HepG2 (cell line): ENCODE results near the gene RPF1. TPM values are rescaled to one million over a fixed set of nuclear protein-coding genes. Genes with fewer than 3 reads are reported as not detected.

Source experiments
- CBX2 ChIP-seq, 2 experiments: fragments of 200-600 bp in 1 of 2; sonication (generic); formaldehyde crosslinking in 1 of 2; IDR thresholded peaks; 2 replicates each; pipeline versions ENCODE4 v1.7.0 to v1.8.1; 2018 to 2022; ENCODE audit warnings: low read depth in 2 of 2, low read length in 1 of 2, mild to moderate bottlenecking in 1 of 2, missing genetic modification reagents in 1 of 2
- CHCHD3 ChIP-seq: sonication (generic); formaldehyde crosslinking; IDR thresholded peaks from 2 replicates; pipeline ENCODE4 v1.8.0; 2022; ENCODE audit warnings: mild to moderate bottlenecking, missing genetic modification reagents, moderate library complexity
- EEA1 ChIP-seq: sonication (generic); formaldehyde crosslinking; IDR thresholded peaks from 2 replicates; pipeline ENCODE4 v1.5.1; 2020; ENCODE audit warnings: mild to moderate bottlenecking, missing genetic modification reagents, borderline replicate concordance
- ELF1 ChIP-seq: sonication (generic); formaldehyde crosslinking; IDR thresholded peaks from 2 replicates; pipeline ENCODE4 v1.4.0; 2020; ENCODE audit warnings: missing genetic modification reagents
- ELF3 ChIP-seq: IDR thresholded peaks from 2 replicates; pipeline ENCODE4 v1.6.1; 2016; ENCODE audit warnings: missing genetic modification reagents, missing compliant biosample characterization
- ETV5 ChIP-seq: IDR thresholded peaks from 2 replicates; pipeline ENCODE4 v1.6.1; 2018; ENCODE audit warnings: missing biosample characterization, missing genetic modification reagents, inconsistent platforms, borderline replicate concordance
- FOXC1 ChIP-seq: sonication (generic); formaldehyde crosslinking; IDR thresholded peaks from 2 replicates; pipeline ENCODE4 v1.8.0; 2022; ENCODE audit warnings: mild to moderate bottlenecking, missing genetic modification reagents, borderline replicate concordance
- KAT7 ChIP-seq: IDR thresholded peaks from 2 replicates; pipeline ENCODE4 v1.6.1; 2018; ENCODE audit warnings: borderline replicate concordance, missing compliant biosample characterization
- KLF16 ChIP-seq, 2 experiments: sonication (generic) in 1 of 2; formaldehyde crosslinking in 1 of 2; IDR thresholded peaks; 2 replicates each; pipeline versions ENCODE4 v1.6.1 to v1.8.0; 2016 to 2023; ENCODE audit warnings: missing genetic modification reagents in 2 of 2, missing compliant biosample characterization in 1 of 2
- MEIS2 ChIP-seq: sonication (generic); formaldehyde crosslinking; IDR thresholded peaks from 2 replicates; pipeline ENCODE4 v1.9.0; 2021; ENCODE audit warnings: mild to moderate bottlenecking, missing genetic modification reagents
- PTBP1 ChIP-seq: fragments of 200-400 bp; formaldehyde crosslinking; IDR thresholded peaks from 2 replicates; pipeline ENCODE4 v1.6.1; 2018; ENCODE audit warnings: low read length, low read depth; ENCODE audit not compliant: poor library complexity, severe bottlenecking
- RBM39 ChIP-seq: fragments of 200-400 bp; formaldehyde crosslinking; IDR thresholded peaks from one replicate; pipeline ENCODE4 v1.6.1; 2018; ENCODE audit warnings: antibody characterized with exemption, mild to moderate bottlenecking, low read depth, low read length; ENCODE audit not compliant: poor library complexity, severe bottlenecking
- RFX3 ChIP-seq: IDR thresholded peaks from 2 replicates; pipeline ENCODE4 v1.6.1; 2016; ENCODE audit warnings: missing biosample characterization, missing genetic modification reagents
- ZBTB38 ChIP-seq: sonication (generic); formaldehyde crosslinking; IDR thresholded peaks from 2 replicates; pipeline ENCODE4 v1.5.1; 2020; ENCODE audit warnings: mild to moderate bottlenecking, missing genetic modification reagents
- ZNF543 ChIP-seq: sonication (generic); formaldehyde crosslinking; IDR thresholded peaks from 2 replicates; pipeline ENCODE4 v1.4.0; 2020; ENCODE audit warnings: mild to moderate bottlenecking, missing genetic modification reagents
- ZNF850 ChIP-seq: sonication (generic); formaldehyde crosslinking; conservative IDR thresholded peaks from 2 replicates; pipeline ENCODE4 v1.9.0; 2021; ENCODE audit warnings: mild to moderate bottlenecking, missing genetic modification reagents
- ZSCAN20 ChIP-seq: sonication (generic); formaldehyde crosslinking; IDR thresholded peaks from 2 replicates; pipeline ENCODE4 v1.4.0; 2020; ENCODE audit warnings: missing genetic modification reagents, mild to moderate bottlenecking, borderline replicate concordance
- polyA plus RNA-seq, 8 experiments: library from polyadenylated mRNA; depleted of rRNA in 3 of 8; stranded (reverse) in 7 of 8; unstranded in 1 of 8; fragments of >200 nt; fragmentation: Illumina TruSeq in 4 of 8; extraction: Trizol in 4 of 8; gene quantifications; 2 replicates each; pipeline versions ENCODE4 v1.2.1 to v1.2.3, GENCODE V29; 2011 to 2016; ENCODE audit warnings: low read depth in 4 of 8, missing spikeins in 1 of 8, mixed read lengths in 1 of 8; ENCODE audit not compliant: insufficient read depth in 1 of 8
- total RNA-seq, 5 experiments: library from RNA; depleted of rRNA; stranded (reverse); fragments of >200 nt; fragmentation: Illumina TruSeq; extraction: Trizol; gene quantifications; 2 replicates each; pipeline ENCODE4 v1.2.3, GENCODE V29; 2016; ENCODE audit warnings: low read depth in 1 of 5
- TF ChIP-seq, protein P1 (sequence below): sonication (generic); formaldehyde crosslinking; IDR thresholded peaks from 2 replicates; pipeline ENCODE4 v1.4.0; 2020; ENCODE audit warnings: missing genetic modification reagents, mild to moderate bottlenecking, borderline replicate concordance
- TF ChIP-seq, protein P2 (sequence below): sonication (generic); formaldehyde crosslinking; IDR thresholded peaks from 2 replicates; pipeline ENCODE4 v1.4.0; 2020; ENCODE audit warnings: missing genetic modification reagents, low read depth, mild to moderate bottlenecking, borderline replicate concordance
- TF ChIP-seq, protein P3 (sequence below): sonication (generic); formaldehyde crosslinking; IDR thresholded peaks from 2 replicates; pipeline ENCODE4 v1.4.0; 2020; ENCODE audit warnings: mild to moderate bottlenecking, missing genetic modification reagents
- TF ChIP-seq, protein P4 (sequence below): sonication (generic); formaldehyde crosslinking; conservative IDR thresholded peaks from 2 replicates; pipeline ENCODE4 v1.4.0; 2020; ENCODE audit warnings: mild to moderate bottlenecking, missing genetic modification reagents, moderate library complexity

The RPF1 gene
- total and polyA plus RNA-seq, 2 of the 13 experiments (the other 11 are each of a cell fraction or from before 2014, with no cell fraction given): 23.0 to 39.0 TPM

DNA sequence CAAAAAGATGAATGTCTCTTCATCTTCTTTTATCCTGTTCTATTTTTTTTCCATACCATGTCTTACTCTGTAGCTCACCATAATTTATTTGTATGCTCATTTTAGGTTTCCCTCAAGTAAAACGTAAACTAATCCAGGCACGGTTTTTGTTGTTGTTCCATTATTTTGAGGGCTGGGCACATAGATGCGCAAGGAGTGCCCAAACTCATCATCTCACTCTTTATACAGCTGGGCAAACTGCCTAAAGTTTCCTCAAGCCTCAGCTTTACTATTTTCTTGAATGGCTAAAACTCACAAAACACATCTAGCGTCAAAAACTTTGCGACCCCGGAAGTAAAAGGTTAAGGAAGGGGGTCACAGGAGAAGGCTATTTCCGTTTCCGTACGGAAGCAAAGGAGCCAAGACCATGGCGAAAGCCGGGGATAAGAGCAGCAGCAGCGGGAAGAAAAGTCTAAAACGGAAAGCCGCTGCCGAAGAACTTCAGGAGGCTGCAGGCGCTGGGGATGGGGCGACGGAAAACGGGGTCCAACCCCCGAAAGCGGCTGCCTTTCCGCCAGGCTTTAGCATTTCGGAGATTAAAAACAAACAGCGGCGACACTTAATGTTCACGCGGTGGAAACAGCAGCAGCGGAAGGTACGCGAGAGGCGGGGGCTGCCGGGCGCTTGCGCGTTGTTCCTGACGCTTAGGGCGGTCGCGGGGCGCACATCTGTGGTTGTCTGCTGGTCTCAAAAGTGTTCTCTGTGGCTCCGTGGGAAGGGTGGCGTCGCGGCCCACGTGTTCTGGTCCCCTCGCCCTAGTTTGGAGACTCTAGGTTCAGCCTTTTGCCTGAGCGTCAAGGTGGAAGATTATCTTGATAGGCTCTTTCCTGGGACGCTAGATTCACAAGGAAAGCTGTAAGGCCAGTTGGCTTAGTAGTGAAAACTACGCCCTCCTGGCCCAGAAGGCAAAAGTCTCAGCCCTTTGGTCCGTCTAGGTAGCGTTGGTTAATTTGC lies at the start of gene RPF1 (continued):
- TF ChIP-seq, protein P1, sequence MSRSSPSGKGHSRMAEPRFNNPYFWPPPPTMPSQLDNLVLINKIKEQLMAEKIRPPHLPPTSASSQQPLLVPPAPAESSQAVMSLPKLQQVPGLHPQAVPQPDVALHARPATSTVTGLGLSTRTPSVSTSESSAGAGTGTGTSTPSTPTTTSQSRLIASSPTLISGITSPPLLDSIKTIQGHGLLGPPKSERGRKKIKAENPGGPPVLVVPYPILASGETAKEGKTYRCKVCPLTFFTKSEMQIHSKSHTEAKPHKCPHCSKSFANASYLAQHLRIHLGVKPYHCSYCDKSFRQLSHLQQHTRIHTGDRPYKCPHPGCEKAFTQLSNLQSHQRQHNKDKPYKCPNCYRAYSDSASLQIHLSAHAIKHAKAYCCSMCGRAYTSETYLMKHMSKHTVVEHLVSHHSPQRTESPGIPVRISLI (CRISPR knock-in tag): peak; percentile 27; the same call in 1 of the 2 replicates
- TF ChIP-seq ZBTB38 (peak; percentile 51; the same call in 1 of the 2 replicates), ELF1 (peak; percentile 93), CHCHD3 (CRISPR knock-in tag) (0 out of 2 replicates have a peak, but pooled peaks have one; percentile 39), ELF3 (CRISPR knock-in tag) (peak; percentile 73), ZSCAN20 (no peak), KLF16 (CRISPR knock-in tag; IDR thresholded peaks at IDR 0.05) (peak in 1 of 2 experiments; percentile 43; a peak in 1 of 4 replicates), CBX2 (IDR thresholded peaks at IDR 0.05; ENCODE audit: low read depth, low read length) (peak; percentile 34; the same call in 1 of the 2 replicates), CBX2 (CRISPR knock-in tag; IDR thresholded peaks at IDR 0.05; ENCODE audit: low read depth) (no peak), KAT7 (CRISPR knock-in tag) (peak; percentile 75; the same call in 1 of the 2 replicates), RBM39 (peak; percentile 51), RFX3 (no peak), ZNF543 (CRISPR knock-in tag) (peak; percentile 79; the same call in 1 of the 2 replicates), ETV5 (CRISPR knock-in tag) (peak; percentile 58), MEIS2 (CRISPR knock-in tag) (peak; percentile 24; the same call in 1 of the 2 replicates), ZNF850 (no peak), PTBP1 (no peak), EEA1 (CRISPR knock-in tag) (no peak), FOXC1 (peak; percentile 49; the same call in 1 of the 2 replicates)
- TF ChIP-seq, protein P2, sequence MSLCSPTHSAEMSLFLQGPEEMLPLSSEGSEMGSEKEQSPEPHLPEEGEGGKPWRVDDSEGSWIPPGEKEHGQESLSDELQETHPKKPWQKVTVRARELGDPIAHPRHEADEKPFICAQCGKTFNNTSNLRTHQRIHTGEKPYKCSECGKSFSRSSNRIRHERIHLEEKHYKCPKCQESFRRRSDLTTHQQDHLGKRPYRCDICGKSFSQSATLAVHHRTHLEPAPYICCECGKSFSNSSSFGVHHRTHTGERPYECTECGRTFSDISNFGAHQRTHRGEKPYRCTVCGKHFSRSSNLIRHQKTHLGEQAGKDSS (CRISPR knock-in tag): no peak
- TF ChIP-seq, protein P3, sequence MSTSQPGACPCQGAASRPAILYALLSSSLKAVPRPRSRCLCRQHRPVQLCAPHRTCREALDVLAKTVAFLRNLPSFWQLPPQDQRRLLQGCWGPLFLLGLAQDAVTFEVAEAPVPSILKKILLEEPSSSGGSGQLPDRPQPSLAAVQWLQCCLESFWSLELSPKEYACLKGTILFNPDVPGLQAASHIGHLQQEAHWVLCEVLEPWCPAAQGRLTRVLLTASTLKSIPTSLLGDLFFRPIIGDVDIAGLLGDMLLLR: peak; percentile 68; the same call in 1 of the 2 replicates
- TF ChIP-seq, protein P4, sequence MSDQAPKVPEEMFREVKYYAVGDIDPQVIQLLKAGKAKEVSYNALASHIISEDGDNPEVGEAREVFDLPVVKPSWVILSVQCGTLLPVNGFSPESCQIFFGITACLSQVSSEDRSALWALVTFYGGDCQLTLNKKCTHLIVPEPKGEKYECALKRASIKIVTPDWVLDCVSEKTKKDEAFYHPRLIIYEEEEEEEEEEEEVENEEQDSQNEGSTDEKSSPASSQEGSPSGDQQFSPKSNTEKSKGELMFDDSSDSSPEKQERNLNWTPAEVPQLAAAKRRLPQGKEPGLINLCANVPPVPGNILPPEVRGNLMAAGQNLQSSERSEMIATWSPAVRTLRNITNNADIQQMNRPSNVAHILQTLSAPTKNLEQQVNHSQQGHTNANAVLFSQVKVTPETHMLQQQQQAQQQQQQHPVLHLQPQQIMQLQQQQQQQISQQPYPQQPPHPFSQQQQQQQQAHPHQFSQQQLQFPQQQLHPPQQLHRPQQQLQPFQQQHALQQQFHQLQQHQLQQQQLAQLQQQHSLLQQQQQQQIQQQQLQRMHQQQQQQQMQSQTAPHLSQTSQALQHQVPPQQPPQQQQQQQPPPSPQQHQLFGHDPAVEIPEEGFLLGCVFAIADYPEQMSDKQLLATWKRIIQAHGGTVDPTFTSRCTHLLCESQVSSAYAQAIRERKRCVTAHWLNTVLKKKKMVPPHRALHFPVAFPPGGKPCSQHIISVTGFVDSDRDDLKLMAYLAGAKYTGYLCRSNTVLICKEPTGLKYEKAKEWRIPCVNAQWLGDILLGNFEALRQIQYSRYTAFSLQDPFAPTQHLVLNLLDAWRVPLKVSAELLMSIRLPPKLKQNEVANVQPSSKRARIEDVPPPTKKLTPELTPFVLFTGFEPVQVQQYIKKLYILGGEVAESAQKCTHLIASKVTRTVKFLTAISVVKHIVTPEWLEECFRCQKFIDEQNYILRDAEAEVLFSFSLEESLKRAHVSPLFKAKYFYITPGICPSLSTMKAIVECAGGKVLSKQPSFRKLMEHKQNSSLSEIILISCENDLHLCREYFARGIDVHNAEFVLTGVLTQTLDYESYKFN (CRISPR knock-in tag): no peak
